GM21529 (cell line): Measurements from ENCODE around the gene CSF2RB.
A peak's percentile ranks its signal among the peaks of the same experiment; 100 is the strongest.

Experiments used
- ATAC-seq: cut with Tn5 transposase; IDR thresholded peaks from one replicate; pipeline ENCODE4 v1.9.1; 2021; ENCODE audit not compliant: unreplicated experiment

Gene CSF2RB

DNA sequence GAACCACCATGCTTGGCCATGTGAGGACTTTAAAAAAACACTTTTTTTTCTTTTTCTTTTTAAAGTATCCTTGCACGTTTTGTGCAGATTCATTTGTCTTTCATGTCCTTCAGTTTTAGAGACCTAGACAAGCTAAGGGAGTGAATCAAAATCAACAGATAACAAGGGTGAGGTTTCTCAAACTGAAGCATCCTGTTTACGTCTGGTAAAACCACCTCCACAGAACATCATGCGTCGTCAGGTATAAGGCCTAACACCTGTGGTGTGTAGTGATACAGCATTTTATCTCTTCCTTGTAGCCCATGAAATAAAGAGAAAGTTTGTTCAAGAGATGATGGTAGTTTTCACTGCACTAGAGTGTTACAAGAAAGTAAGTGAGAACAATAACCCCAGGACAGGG is 26.3 kb upstream of the CSF2RB start:
- no peak for ATAC-seq

DNA sequence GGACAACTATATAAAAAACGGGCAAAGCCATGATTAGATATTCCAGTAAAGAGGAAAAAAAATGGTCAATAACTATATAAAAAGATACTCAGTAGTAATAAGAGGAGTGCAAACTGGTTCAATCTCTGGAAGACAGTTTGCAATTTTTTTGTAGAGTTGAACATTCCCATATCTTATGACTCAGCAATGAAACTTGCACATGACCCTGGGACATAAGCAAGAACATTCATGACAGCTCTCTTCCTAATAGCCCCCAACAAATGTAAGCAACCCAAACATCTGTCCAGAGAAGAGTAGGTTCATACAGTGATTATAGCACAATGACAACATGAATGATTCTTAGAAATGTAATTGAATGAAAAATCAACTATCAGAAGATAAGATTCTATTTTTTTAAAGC is 21.8 kb upstream of the CSF2RB start:
- no peak for ATAC-seq

DNA sequence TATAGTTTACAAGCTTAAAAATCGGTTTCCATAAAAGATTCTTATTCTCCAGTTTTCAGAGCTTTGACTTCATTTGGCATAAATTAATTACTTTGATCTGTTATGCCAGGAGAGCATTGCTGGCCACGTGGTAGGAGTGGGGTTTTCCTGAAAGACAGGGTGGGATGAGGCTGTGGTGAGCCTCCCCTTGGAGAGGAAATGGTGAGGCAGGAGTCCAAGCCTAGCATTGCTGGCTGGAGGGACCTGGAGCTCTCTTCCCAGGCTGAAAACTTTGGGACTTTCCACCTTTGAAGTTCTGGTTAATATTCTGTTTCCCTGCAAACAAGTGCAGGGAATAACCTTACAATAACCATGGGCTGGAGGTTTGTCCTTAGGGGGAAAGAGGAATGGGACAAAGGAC is 21.1 kb upstream of the CSF2RB start:
- no peak for ATAC-seq

DNA sequence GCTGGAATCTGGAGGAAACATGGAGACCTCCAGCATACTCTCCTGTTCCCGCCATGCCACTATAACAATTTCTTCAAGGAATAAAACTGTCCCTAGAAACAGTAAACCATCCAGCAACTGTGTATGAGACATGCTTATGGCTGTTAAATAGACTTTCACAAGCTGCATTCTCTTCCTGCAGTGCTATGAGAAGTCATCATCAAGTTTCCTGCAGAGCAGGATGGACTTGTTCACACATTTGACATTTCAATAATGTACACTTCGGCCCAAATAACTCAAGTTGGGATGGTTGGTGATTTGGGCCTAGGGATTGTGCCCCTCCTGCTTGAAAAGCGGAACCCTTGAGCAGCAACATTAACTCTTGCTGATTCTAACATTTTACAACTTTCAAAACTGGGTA is 20.2 kb upstream of the CSF2RB start:
- no peak for ATAC-seq

DNA sequence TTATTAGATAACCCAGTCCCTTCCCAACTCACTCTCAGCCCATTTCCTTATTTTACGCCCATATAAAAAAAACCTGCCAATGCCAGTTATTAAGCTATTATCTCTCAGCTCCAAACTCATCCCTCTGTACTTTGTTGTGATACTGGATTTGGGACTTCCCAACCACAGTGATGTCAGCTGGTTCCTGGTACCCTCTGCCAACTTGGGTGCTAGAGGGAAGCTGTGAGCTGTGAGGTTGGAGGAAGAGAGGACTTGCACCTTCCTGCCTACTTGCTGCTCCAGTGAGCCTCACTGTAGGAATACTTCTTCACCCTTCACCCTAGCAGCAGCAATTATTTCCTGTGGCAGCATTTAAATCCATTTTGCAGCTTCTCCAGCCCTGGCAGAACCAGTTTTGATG is 19.2 kb upstream of the CSF2RB start:
- ATAC-seq, result no peak

DNA sequence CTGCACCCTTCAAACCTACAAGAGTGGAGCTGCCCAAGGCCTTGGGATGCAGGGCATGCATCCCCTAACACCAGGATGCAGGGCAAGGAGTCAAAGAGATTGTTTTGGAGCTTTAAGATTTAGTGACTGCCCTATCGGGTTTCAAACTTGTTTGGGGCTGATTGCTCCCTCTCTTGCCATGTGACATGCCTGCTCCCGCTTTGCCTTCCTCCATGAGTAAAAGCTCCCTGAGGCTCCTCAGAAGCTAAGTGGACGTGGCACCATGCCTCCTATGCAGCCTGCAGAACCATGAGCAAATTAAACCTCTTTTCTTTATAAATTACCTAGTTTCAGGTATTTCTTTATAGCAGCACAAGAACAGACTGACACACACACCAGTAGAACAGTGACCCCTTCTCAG is 15.8 kb upstream of the CSF2RB start:
- ATAC-seq, result no peak

DNA sequence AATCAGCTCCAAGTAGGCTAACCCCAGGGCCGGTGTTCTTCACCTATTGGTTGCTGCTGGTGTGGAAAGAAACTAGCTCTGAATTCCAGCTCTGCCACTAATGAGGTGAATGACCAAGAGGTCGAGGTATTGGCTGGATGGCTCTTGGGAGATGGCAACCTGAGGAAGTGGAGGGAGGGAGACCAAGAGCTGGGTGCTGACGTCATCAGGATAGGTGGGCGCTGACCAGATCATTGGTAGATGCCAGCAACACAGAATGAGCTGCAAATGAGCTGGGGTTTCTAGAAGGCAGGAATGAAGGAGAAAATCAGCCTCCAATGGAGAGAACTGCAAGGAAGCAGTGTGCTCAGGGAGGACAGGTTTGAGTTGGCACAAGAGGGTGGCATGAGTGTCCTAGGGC is 14.7 kb upstream of the CSF2RB start:
- no peak for ATAC-seq

DNA sequence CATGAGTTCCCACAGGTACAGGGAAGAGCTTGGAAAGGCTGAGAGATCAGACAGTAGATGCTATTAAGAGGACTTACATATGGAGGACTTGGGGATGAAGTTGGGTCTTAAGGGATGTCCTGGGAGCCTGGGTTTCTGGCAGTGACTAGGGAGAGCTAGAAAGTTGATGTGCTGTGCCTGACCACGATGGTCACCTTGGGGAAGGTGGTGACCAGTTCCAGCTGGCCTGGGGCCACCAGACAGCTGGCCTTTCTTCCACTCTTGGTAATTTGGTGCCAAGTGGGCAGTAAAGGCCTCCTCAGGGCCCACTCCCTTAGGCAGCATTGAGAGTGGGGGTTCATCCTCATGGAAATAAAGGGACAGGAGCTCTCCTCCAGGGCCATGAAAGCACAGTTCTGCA is 13.9 kb upstream of the CSF2RB start:
- no peak for ATAC-seq

DNA sequence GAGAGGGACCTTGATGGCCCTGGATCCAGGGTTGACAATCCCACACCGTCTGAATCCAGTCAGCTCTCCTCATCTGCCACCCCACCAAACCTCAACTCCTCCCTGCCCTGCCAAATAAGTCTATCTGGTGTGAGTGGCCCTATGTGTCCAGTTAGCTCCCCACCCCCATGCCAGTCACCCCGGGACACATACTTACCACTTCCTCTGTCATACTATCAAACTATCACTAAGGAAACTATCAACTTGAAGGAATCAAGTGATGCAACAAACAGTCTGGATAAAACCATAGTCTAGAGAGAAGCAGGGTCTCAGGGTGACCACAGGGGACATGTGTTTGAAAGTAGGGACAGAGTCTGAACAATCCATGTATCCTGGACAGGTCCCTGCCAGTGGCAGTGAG is 13.2 kb upstream of the CSF2RB start:
- no peak for ATAC-seq

DNA sequence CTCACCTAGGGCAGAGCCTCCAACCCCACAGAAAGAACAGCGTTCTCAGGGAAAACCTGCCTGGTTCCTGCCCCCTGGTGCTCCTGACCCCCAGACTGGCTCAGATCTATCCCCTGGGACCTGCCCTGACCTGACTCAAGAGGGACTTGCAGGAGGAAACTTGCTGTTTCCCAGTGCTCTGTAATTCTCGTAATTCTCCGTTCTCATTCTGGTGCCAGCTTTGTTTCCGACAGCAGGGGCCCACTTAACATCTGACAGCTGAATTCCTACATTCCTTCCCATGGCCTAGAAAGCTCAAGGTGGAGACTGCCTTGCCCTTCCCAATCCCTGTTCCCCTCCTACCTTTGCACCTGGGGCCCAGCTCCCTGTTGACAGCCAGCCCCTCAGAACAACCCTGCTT is 12.5 kb upstream of the CSF2RB start:
- ATAC-seq, result no peak

DNA sequence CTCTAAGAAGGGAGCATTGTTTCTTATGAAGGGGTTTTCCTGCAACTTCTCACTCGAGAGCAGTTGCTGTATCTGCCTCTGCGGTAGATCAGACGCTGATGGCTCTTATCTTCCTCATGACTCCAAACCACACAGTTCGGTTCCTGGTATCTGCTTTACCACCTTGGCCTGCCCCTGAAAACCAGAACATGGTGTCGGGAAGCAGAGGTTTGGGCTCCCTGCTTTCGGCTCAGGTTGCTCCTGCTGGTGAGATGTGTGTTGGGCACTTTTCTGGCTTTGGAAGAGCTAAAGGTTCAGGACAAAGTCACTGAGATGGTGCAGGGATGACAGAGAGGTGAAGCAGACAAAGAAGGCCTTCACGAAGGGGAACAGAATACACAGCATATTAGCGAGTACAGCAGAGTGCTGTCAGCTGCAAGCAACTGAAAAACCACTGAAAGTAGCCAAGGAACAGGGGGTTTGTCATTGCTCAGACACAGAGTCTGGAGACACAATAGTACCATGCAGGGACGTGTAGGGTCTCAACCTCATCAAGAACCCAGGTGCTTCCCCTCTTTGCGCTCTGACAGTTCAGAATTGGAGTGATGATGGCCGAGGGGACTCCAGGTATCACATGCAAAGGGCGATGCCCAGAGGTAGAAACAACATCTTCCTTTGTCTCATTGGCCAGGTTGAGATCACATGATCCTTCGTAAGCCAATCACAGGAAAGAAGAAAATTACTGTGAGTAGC is 11.9 kb upstream of the CSF2RB start:
- peak; percentile 73 for ATAC-seq

DNA sequence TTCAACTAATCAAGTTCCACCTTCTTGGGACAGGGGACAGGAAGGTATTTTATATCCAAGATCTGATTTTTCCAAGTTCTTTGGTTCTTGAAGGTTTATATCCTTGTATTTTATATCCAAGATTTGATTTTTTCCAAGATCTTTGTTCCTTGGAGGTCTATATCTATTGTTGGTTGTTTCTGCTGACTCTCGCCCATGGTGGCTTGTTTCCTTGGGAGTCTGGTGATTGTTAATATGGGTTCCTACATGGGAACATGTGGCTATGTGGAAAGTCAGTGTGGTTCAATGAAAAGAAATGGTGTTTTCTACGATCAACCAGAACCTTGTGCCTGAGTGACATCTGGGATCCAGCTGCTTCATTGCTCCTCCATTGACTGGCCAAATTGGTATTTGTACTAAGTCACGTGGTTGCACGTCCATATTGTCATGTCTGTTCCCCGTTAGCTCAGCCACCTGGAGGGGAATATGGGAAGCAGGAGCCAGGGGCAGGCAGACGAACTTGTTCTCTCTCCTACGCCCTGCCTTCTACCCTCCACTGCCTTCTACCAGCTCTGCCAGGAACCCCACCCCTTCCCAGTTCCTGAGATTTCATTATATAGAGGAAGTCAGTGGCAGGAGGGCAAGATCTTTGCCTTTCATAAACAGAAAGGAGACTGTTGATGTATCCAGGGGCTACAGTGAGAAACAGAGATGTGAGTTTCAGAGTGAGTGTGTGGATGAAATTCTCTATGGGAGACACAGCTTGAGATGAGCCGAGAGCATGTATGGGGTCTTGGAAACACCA is 11.1 kb upstream of the CSF2RB start:
- no peak for ATAC-seq

DNA sequence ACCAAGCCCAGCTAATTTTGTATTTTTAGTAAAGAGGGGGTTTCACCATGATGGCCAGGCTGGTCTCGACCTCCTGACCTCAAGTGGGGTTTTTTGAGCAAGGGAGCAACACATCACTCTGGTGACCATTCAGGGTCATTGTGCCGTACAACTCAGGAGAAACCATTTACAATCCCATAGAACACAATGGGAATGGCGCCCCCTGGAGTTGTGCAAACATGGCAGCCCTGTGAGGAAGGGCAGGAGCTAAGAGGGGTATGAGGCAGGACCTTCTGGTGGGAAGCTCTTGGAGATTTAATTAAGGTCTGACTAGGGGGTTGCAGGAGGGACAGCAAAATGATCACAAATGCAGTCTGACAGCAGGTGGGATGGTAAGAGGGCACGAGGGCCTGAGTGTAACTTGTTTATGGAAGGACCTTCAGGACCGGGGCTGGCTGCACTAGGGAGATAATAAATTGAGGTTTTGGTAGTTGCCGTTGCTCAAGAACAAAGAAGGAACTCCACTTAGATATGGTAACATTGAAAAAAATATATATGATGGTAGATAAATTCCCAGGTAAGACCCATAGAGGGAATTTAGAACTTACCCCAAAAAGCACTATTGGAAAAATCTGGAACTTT is 9.1 kb upstream of the CSF2RB start:
- no peak for ATAC-seq

DNA sequence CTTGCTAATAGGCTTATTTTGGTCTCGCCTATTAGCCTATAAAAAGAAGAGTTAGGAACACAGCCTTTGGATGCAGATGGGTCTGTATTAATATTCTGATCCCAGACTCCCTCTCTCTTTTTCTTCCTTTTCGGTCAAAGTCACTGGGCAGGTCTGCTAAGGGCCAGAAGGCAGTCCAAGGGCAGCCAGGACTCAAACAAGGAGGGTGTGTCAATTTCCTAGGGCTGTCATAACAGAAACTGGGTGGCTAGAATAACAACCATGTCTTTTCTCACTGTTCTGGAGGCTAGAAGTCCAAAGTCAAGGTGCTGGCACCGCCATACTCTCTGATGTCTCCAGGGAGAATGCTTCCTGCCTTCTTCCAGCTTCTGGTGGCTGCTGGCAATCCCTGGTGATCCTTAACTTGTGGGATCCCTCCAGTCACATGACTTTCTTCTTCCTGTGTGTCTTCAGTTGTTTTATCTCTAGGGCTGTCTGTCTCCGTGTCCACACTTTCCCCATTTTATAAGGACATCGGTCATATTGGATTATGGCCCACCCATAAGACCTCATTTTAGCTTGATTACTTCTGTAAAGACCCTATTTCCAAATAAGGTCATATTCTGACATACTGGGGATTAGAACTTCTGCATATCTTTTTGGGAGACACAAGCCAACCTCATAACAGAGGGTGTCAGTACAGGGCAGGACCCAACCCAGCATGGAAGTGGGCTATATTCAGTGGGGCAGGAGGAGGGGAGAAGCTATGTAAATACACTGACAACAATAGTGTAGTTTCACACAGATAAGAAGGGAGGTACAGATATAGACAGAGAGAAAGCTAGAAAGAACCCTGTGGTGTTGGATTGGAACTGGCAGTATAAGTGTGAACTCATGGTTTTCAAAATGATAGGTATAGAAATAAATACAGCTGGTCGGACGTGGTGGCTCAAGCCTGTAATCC is 5.9 kb upstream of the CSF2RB start:
- no peak for ATAC-seq

DNA sequence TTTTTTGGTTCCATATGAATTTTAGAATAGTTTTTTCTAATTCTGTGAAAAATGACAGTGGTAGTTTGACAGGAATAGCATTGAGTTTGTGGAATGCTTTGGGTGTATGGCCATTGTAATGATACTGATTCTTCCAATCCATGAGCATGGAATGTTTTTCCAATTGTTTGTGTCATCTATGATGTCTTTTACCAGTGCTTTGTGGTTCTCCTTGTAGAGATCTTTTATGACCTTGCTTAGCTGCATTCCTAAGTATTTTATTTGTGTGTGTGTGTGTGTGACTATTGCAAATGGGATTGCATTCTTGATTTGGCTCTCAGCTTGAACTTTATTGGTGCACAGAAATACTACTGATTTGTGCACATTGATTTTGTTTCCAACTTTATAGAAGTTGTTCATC is 3.0 kb upstream of the CSF2RB start:
- ATAC-seq, result no peak

DNA sequence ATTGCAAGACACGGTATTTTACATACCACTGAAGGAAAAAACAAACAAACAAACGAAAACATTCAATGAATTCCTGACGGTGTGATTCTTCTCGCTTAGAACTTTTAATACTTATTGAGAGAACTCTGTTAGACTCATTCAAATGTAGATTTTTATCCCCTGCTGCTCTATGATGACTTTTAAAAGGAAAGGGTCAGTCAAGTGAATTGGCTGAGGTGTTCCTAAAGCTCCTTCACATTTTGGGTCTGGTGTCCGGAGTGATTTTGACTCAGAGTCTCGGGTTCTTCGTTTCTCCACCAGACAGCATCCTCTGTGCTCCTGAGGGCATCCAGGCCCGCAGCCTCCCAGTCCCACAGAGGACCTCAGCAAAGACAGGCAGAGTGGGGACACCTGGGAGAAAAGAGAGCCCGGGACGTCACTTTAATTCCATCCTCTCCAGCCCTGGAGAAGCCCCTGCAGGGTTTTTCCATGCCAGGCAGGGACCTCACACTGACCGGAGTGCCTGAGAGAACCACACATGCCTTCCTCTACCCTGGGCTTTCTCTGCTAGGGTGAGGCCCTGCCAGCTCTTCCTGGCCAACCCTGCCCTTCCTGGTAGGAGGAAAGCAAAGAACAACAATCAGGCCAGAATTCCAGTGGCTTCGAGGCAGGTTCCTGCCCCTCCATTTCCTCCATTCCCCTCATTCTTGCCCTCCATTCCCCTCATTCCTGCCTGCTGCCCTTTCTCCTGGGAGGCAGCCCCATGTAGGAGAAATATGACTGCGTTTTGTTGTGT is 1.4 kb upstream of the CSF2RB start:
- ATAC-seq, result no peak

DNA sequence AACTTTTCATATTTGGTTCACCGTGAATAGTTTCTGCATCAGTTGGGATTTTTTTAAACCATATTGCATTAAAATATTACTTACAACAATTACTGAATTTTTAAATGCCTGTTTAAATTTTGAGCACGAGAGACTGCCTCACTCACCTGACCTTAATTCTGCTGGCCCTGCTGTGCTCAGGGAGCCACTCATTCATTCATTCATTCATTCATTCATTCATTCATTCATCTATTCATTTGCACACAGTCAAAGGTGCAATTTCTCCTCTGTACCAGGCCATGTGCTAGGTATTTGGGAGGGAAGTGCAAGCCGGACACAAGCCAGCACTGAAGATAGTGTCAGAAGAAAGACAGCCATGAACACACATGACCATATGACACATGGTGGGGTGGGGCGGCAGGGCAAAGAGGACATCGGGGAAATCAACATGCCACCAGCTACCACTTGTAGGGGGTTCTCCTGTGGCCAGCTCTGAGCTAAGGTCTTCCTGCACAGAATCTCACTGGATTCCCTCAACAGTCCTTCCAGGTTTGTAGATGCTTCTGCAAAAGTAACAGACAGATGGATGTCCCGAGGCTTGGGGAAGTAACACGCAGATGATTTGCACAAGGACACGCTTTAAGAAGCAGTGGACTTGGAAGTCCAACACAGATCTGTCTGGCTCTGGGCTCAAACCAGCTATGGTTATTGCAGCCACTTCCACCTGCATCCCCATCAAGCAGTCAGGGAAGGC is 568 bp upstream of the CSF2RB start:
- no peak for ATAC-seq

DNA sequence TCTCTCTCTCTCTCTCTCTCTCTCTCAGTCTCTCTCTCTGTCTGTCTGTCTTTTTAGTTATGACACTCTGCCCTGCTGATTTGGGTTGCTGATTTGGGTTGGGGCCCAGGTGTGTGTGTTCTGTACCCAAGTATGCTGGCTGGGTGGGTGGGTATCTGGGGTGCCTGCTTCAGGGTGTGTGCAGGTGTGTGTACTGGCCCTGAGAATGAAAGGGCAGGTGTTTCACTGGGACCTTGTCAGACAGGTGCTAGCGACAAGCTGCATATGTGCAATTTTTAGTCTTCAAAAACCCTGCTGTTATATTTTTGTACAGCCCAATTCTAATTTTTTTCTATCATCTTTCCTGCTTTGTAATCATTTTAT is 943 bp downstream of the CSF2RB start:
- ATAC-seq, result no peak

DNA sequence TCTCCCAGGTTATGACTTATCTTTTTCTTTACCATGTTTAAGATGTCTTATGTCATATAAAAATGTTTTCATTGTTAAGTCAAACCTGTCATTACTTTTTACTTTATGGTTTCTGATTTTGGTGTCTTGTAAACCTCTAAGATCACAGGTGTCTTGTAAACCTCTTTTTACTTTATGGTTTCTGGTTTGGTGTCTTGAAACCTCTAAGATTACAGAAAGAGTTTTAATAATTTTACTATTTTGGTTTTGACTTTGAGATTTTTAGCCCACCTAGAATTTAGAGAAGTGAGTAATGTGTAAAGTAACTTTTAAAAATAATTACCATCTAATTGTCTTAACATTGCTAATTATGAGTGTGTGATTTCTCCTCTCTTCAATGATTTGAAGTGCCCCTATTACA is 2.6 kb downstream of the CSF2RB start:
- no peak for ATAC-seq
